ENCODE results near the gene NBAS.
"Not testable (repeated sequence)": the region's sequence is repeated elsewhere in the genome, so short reads cannot be mapped to it uniquely, and the experiment has no call there.

Gene NBAS

GRCh38 chr2:15354596-15355366, 206.4 kb downstream of the NBAS start:
- DNase-seq: no peak

- no peak for DNase-seq
Observed at GRCh38 chr2:15352363-15352762, 208.8 kb downstream of the NBAS start.

- DNase-seq: no peak
Observed at GRCh38 chr2:15348636-15349035, 212.5 kb downstream of the NBAS start.

GRCh38 chr2:15348045-15348444, 213.1 kb downstream of the NBAS start:
- DNase-seq: no peak

- DNase-seq: no peak
Observed at GRCh38 chr2:15346624-15347023, 214.5 kb downstream of the NBAS start.

GRCh38 chr2:15337996-15338666, 223.0 kb downstream of the NBAS start:
- DNase-seq: no peak

GRCh38 chr2:15334644-15335326, 226.3 kb downstream of the NBAS start:
- peak; percentile 61 for DNase-seq

GRCh38 chr2:15331787-15332186, 229.3 kb downstream of the NBAS start:
- DNase-seq: no peak

- DNase-seq: no peak
Observed at GRCh38 chr2:15325296-15325695, 235.8 kb downstream of the NBAS start.

- no peak for DNase-seq
Observed at GRCh38 chr2:15323227-15323626, 237.9 kb downstream of the NBAS start.

GRCh38 chr2:15321481-15321880, 239.7 kb downstream of the NBAS start:
- DNase-seq: not testable (repeated sequence)

GRCh38 chr2:15316370-15316814, 244.7 kb downstream of the NBAS start:
- DNase-seq: no peak

- DNase-seq: no peak
Observed at GRCh38 chr2:15315411-15315810, 245.7 kb downstream of the NBAS start.

GRCh38 chr2:15313657-15314056, 247.5 kb downstream of the NBAS start:
- DNase-seq: peak; percentile 42

GRCh38 chr2:15311926-15312325, 249.2 kb downstream of the NBAS start:
- DNase-seq: no peak

- DNase-seq: no peak
Observed at GRCh38 chr2:15311201-15311907, 249.8 kb downstream of the NBAS start.

GRCh38 chr2:15307526-15307925, 253.6 kb downstream of the NBAS start:
- DNase-seq: no peak

- DNase-seq: no peak
Observed at GRCh38 chr2:15306706-15307105, 254.4 kb downstream of the NBAS start.

- no peak for DNase-seq
Observed at GRCh38 chr2:15303874-15304273, 257.3 kb downstream of the NBAS start.

- peak; percentile 77 for DNase-seq
Observed at GRCh38 chr2:15302154-15302553, 259.0 kb downstream of the NBAS start.

- DNase-seq: peak; percentile 58
Observed at GRCh38 chr2:15300624-15301573, 260.2 kb downstream of the NBAS start.

All from fibroblast of skin of right biceps (primary cell).